Epithelial cell of esophagus (primary cell): ENCODE data around the gene GPBP1.
"Not testable (repeated sequence)": the region's sequence is repeated elsewhere in the genome, so short reads cannot be mapped to it uniquely, and the experiment has no call there.

Source experiments
- DNase-seq: peaks from one replicate; pipeline ENCODE4 v3.0.0; 2010; ENCODE audit warnings: low read depth
- H3K4me3 ChIP-seq: 2 replicates; pipeline ENCODE4 v1.5.1; 2011; ENCODE audit warnings: mild to moderate bottlenecking, low read length, control low read depth
- TF ChIP-seq, protein P1 (sequence below): IDR thresholded peaks from 2 replicates; pipeline ENCODE4 v1.5.1; 2011; ENCODE audit warnings: low read depth, mild to moderate bottlenecking, low read length, control low read depth, inconsistent platforms; ENCODE audit not compliant: insufficient read depth; ENCODE audit errors: missing control alignments

The GPBP1 gene

DNA sequence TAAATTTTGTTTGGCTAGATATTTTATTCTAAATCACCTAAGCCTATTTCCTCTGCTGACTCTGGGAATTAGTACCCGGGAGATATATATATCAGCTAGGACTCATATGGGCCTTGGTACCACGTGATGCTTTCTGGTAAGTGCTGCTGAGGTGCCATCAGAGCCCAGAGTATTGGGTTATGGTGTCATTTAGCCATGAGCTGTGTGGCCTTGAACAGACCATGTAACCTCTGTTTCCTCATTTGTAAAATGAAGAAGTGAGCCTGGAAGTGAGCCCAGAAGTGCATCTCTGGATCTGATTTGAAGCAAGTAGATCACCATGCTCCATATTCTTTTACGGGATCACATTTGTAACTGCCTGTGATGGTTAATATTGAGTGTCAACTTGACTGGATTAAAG is 126.1 kb downstream of the GPBP1 start:
- TF ChIP-seq, protein P1, sequence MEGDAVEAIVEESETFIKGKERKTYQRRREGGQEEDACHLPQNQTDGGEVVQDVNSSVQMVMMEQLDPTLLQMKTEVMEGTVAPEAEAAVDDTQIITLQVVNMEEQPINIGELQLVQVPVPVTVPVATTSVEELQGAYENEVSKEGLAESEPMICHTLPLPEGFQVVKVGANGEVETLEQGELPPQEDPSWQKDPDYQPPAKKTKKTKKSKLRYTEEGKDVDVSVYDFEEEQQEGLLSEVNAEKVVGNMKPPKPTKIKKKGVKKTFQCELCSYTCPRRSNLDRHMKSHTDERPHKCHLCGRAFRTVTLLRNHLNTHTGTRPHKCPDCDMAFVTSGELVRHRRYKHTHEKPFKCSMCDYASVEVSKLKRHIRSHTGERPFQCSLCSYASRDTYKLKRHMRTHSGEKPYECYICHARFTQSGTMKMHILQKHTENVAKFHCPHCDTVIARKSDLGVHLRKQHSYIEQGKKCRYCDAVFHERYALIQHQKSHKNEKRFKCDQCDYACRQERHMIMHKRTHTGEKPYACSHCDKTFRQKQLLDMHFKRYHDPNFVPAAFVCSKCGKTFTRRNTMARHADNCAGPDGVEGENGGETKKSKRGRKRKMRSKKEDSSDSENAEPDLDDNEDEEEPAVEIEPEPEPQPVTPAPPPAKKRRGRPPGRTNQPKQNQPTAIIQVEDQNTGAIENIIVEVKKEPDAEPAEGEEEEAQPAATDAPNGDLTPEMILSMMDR, result no peak
- no peak overlapping the region for H3K4me3 ChIP-seq
- no peak for DNase-seq

DNA sequence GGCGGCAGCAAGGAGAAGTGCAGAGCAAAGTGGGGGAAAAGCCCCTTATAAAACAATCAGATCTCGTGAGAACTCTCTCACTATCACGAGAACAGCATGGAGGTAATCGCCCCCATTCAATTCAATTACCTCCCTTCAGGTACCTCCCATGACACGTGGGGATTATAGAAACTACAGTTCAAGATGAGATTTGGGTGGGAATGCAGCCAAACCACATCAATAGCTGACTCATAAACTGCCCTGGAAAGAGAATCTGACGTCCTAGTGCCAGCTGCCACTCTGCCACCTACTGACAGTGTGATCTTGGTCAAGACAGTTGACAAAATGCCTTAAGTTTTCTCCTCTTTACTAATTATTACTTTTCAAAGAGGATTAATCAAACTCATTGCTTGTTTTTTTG is 128.3 kb downstream of the GPBP1 start:
- no peak overlapping the region for H3K4me3 ChIP-seq
- TF ChIP-seq, protein P1, result peak; percentile 36
- DNase-seq, result peak; percentile 83

DNA sequence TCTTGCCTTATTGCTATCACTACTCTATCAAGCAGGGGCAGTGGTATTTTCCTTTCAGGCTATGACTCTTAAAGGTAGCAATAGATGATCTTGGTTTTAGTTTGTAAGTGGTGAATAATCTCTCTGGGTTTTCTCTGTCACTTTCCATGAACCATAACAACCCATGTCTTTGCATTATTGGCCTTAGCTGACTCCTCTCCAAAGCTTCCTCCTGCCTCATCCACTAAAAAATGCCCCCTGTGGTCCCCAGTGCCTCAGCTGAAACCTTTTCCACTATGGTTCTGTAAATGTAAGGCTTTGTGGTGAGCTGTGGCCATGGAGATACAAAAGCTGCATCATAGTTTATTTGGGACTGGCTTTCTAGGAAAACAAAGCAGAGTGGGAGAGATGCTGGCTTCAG is 128.8 kb downstream of the GPBP1 start:
- no peak for DNase-seq
- TF ChIP-seq, protein P1, result no peak
- H3K4me3 ChIP-seq, result no peak overlapping the region

DNA sequence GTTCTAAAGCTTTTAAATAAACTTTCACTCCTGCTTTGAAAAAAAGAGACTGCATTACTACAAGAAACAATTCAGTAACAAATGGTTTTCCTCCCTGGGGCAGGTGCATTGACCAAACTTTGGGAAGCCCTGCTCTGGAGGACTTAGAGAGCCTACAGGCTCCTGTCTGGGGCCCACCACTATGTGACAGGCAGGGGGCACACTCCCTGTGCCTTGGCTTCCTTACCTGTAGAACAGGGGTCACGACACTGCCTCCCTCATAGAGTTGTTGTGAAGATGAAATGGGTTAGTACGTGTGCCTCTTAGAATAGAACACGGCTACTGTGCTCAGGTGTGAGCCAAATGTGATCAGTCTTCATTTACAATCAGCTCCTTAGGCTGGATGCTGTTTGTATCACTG is 130.1 kb downstream of the GPBP1 start:
- TF ChIP-seq, protein P1, result no peak
- DNase-seq, result no peak

DNA sequence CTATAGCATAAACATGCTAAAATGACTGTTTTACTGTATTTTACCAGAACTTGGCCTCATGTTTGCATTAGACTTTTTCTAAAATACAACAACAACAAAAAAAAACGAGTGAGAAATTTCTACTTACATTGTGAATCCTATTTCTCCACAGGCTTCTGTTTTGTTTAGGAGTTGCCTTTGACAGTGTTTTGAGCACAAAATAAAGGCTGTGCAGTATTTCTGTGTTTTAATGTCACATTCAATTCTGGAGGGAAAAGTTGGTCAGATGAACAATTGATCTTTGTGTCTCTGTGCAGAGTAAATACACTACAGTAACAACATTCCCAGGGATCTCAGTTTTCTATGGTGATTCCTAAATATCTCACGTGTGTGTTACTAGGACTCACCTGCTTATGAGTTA is 131.1 kb downstream of the GPBP1 start:
- no peak overlapping the region for H3K4me3 ChIP-seq
- no peak for DNase-seq
- TF ChIP-seq, protein P1, result no peak

More for the DNA sequence above, 130.1 kb downstream of the GPBP1 start:
- no peak overlapping the region for H3K4me3 ChIP-seq

DNA sequence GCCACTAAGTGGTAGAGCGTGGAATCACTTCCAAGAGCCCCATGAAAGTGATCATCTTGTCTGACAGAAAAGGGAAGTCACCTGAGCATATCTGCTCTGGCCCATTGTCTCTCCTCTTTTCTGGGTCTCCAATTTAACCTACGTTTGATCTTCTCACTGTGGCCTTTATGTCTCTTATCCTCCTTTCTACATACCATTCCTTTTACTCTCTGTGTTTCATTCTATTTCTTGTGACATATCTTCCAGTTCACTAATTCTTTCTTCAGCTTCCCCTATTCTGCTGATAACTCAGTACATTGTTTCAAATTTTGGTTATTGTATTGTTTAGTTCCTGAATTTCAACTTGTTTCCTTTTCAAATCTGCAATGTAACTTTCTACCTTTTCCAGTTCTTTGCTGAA is 132.5 kb downstream of the GPBP1 start:
- no peak for DNase-seq
- no peak overlapping the region for H3K4me3 ChIP-seq
- TF ChIP-seq, protein P1, result no peak

DNA sequence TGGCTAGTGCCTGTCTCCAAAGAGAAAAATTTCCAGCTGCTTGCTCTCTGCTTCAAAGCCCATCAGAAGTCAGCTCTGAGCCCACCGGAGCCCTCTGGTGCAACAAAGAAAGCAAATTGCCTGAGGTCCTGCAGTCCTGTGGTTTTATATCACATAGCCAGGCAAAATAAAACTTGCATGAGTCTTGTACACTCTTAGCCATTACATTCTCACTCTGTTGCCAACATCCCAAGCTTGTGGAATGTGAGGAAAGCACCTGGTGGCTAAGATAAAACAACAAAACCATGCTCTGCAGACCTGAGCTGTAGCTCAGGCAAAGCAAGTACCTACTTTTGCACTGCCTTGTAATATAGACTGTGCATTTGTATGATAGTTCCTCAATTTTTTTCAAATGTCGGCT is 133.7 kb downstream of the GPBP1 start:
- H3K4me3 ChIP-seq, result no peak overlapping the region
- DNase-seq, result peak; percentile 9
- TF ChIP-seq, protein P1, result no peak

DNA sequence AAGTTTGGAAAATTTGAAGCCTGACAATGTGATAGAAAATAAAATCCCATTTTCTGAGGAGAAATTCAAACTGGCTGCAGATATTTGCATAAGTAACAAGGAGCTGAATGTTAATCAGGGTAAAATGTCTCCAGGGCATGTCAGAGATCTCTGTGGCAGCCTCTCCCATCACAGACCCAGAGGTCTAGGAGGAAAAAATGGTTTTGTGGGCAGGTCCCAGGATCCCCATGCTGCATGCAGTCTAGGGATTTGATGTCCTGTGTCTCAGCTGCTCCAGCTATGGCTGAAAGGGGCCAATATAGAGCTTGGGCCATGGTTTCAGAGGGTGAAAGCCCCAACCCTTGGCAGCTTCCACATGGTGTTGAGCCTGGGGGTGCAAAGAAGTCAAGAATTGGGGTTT is 135.2 kb downstream of the GPBP1 start:
- H3K4me3 ChIP-seq, DNase-seq: not testable (repeated sequence)
